Measurements from ENCODE around the gene RAB28.

GRCh38 chr4:13349096-13349495, 135.0 kb downstream of the RAB28 start:
- TF ChIP-seq POLR2AphosphoS5 (IDR thresholded peaks at IDR 0.05; ENCODE audit: low read depth, low read length): no peak
- TF ChIP-seq REST (IDR thresholded peaks at IDR 0.05; ENCODE audit: insufficient read depth in 1 of 2, low read depth in 2 of 2, low read length in 2 of 2): no peak
- TF ChIP-seq TAF1 (IDR thresholded peaks at IDR 0.05; ENCODE audit: borderline replicate concordance, insufficient read depth, low read length): no peak
- TF ChIP-seq FOXP2 (optimal IDR thresholded peaks at IDR 0.05; ENCODE audit: borderline replicate concordance, extremely low read depth, extremely low read length, insufficient read depth): no peak
- no peak for TF ChIP-seq SIN3A (IDR thresholded peaks at IDR 0.05; ENCODE audit: borderline replicate concordance, insufficient read depth, low read length)
